Measurements from ENCODE around the gene ABI3BP. TPM values are rescaled to one million over a fixed set of nuclear protein-coding genes. Genes with fewer than 3 reads are reported as not detected.

The ABI3BP gene
- polyA plus RNA-seq, 3 donors, result not detected

DNA sequence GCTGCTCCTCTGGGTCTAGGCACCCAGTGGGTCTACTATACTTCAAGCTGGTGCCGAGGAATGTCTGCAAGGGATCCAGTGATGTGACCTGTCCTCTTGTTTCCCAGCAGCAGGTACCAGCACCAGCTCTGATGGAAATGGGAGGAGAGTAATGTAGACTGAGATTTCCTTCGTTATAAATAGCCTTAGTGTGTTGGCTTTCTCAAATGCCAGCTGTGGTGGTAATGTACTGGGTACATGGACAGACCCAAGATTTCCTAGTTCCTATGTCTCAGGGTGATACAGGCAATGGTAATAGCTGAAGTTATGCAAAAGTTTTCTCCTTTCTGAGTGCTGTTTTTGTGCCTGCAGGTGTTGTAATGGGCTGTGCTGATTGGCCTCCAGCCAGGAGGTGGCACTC lies 33.0 kb upstream of the ABI3BP start:
- Mint-ChIP-seq H3K27ac (no peak overlapping the region), H3K4me3 (no peak overlapping the region), H3K27me3 (ENCODE audit: low read depth in 3 of 3) (peaks cover 0 to 2% (median 1%) of the 10 kb centered on the region in 3 donors), H3K36me3 (no peaks in the 10 kb centered on the region), H3K4me1 (no peaks in the 10 kb centered on the region), H3K9me3 (peaks cover 1 to 9% (median 6%) of the 10 kb centered on the region in 7 donors)
- Histone ChIP-seq H3K9ac (ENCODE audit: insufficient read depth, low read length, poor library complexity, severe bottlenecking) (no peak overlapping the region), H3K79me2 (ENCODE audit: insufficient read depth, low read length) (no peaks in the 10 kb centered on the region), H3K4me1 (ENCODE audit: control insufficient read depth in 1 of 2, insufficient read depth in 2 of 2, low read length in 2 of 2) (no peaks in the 10 kb centered on the region), H3K27ac (ENCODE audit: low read depth in 1 of 2, low read length in 2 of 2) (no peak overlapping the region), H3K4me3 (replicated peaks in 1 of 3; ENCODE audit: low read depth in 2 of 3, low read length in 3 of 3) (no peak overlapping the region), H3K4me2 (replicated peaks; ENCODE audit: extremely low read depth, low read length, poor library complexity, severe bottlenecking) (no peak overlapping the region), H3K36me3 (replicated peaks in 1 of 2; ENCODE audit: control insufficient read depth in 1 of 2, insufficient read depth in 2 of 2, low read length in 2 of 2) (no peaks in the 10 kb centered on the region), H3K9me3 (replicated peaks in 1 of 2; ENCODE audit: control insufficient read depth in 1 of 2, insufficient read depth in 1 of 2, low read length in 2 of 2) (peaks cover 0 to 7% of the 10 kb centered on the region in 2 donors), H4K20me1 (ENCODE audit: insufficient read depth, low read length) (no peaks in the 10 kb centered on the region), H3K27me3 (ENCODE audit: control insufficient read depth in 2 of 2, insufficient read depth in 2 of 2, low read length in 2 of 2) (no peaks in the 10 kb centered on the region), H2AFZ (ENCODE audit: insufficient read depth, low read depth, low read length, poor library complexity, severe bottlenecking) (no peak overlapping the region)
- WGBS (ENCODE audit: insufficient coverage), result 90% methylated on average over 2 of the region's 2 CpGs
- intact Hi-C loops (cut with micrococcal nuclease), result no loop called here
- DNase-seq, result no peak
- TF ChIP-seq, protein P1, sequence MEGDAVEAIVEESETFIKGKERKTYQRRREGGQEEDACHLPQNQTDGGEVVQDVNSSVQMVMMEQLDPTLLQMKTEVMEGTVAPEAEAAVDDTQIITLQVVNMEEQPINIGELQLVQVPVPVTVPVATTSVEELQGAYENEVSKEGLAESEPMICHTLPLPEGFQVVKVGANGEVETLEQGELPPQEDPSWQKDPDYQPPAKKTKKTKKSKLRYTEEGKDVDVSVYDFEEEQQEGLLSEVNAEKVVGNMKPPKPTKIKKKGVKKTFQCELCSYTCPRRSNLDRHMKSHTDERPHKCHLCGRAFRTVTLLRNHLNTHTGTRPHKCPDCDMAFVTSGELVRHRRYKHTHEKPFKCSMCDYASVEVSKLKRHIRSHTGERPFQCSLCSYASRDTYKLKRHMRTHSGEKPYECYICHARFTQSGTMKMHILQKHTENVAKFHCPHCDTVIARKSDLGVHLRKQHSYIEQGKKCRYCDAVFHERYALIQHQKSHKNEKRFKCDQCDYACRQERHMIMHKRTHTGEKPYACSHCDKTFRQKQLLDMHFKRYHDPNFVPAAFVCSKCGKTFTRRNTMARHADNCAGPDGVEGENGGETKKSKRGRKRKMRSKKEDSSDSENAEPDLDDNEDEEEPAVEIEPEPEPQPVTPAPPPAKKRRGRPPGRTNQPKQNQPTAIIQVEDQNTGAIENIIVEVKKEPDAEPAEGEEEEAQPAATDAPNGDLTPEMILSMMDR (IDR thresholded peaks at IDR 0.05), result no peak

DNA sequence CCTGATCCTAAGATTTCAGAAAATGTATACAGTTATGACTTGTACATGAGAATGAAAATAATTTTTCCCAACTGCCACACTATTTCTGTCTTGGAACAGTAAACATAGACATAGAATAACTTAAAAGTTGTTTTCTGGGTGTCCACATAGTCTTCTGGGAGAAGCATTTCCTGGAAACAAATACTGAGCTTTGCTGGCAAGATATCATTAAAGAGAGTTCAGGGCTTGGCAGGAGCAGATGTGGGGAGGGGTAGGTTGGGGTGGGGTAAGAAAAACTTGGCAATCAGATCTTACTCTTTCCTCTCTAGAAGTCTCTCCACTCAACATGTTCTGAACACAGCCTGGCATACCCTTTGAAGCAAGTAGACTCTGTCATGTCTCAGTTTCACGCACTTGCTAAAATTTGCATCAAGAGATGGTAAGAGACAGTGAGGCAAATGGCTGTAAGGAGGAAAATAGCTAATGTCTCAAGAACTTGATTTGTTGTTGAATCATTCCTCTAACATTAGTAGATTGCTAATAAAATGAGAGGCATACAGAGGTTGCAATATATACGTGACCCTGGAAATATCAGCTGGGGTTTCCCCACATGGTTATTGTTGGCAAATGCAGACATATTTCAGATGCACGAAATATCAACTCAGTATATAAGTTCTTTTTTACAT lies 27.3 kb upstream of the ABI3BP start:
- H3K27me3 ChIP-seq (ENCODE audit: control insufficient read depth in 2 of 2, insufficient read depth in 2 of 2, low read length in 2 of 2), result no peaks in the 10 kb centered on the region
- H3K9ac ChIP-seq (ENCODE audit: insufficient read depth, low read length, poor library complexity, severe bottlenecking), result no peak overlapping the region
- no peaks in the 10 kb centered on the region for H3K36me3 Mint-ChIP-seq
- no peaks in the 10 kb centered on the region for H3K79me2 ChIP-seq (ENCODE audit: insufficient read depth, low read length)
- no peak overlapping the region for H3K4me3 Mint-ChIP-seq
- H3K36me3 ChIP-seq (replicated peaks in 1 of 2; ENCODE audit: control insufficient read depth in 1 of 2, insufficient read depth in 2 of 2, low read length in 2 of 2), result no peaks in the 10 kb centered on the region
- no peaks in the 10 kb centered on the region for H4K20me1 ChIP-seq (ENCODE audit: insufficient read depth, low read length)
- H2AFZ ChIP-seq (ENCODE audit: insufficient read depth, low read depth, low read length, poor library complexity, severe bottlenecking), result no peak overlapping the region
- peaks cover 0 to 5% (median 2%) of the 10 kb centered on the region in 7 donors for H3K9me3 Mint-ChIP-seq
- H3K27me3 Mint-ChIP-seq (ENCODE audit: low read depth in 3 of 3), result peaks cover 0 to 1% (median 0%) of the 10 kb centered on the region in 3 donors
- H3K9me3 ChIP-seq (replicated peaks in 1 of 2; ENCODE audit: control insufficient read depth in 1 of 2, insufficient read depth in 1 of 2, low read length in 2 of 2), result no peaks in the 10 kb centered on the region
- H3K4me2 ChIP-seq (replicated peaks; ENCODE audit: extremely low read depth, low read length, poor library complexity, severe bottlenecking), result no peak overlapping the region
- no peaks in the 10 kb centered on the region for H3K4me1 Mint-ChIP-seq
- H3K27ac Mint-ChIP-seq, result no peak overlapping the region
- TF ChIP-seq, protein P1 (IDR thresholded peaks at IDR 0.05), result no peak
- no CpG with 5 or more reads among the region's 3 CpGs for WGBS (ENCODE audit: insufficient coverage)
- intact Hi-C loops (cut with micrococcal nuclease), result no loop called here
- DNase-seq, result no peak
- no peak overlapping the region for H3K4me3 ChIP-seq (replicated peaks in 1 of 3; ENCODE audit: low read depth in 2 of 3, low read length in 3 of 3)
- no peak overlapping the region for H3K27ac ChIP-seq (ENCODE audit: low read depth in 1 of 2, low read length in 2 of 2)
- H3K4me1 ChIP-seq (ENCODE audit: control insufficient read depth in 1 of 2, insufficient read depth in 2 of 2, low read length in 2 of 2), result no peaks in the 10 kb centered on the region

Measured in CD14-positive monocyte (primary cell).